NK-92 (cell line): ENCODE results near the gene TBCD.

Source experiments
- DNase-seq: peaks from one replicate; lab custom pipeline; 2025; ENCODE audit not compliant: unreplicated experiment; lab: John Stamatoyannopoulos, UW

TBCD gene

DNA sequence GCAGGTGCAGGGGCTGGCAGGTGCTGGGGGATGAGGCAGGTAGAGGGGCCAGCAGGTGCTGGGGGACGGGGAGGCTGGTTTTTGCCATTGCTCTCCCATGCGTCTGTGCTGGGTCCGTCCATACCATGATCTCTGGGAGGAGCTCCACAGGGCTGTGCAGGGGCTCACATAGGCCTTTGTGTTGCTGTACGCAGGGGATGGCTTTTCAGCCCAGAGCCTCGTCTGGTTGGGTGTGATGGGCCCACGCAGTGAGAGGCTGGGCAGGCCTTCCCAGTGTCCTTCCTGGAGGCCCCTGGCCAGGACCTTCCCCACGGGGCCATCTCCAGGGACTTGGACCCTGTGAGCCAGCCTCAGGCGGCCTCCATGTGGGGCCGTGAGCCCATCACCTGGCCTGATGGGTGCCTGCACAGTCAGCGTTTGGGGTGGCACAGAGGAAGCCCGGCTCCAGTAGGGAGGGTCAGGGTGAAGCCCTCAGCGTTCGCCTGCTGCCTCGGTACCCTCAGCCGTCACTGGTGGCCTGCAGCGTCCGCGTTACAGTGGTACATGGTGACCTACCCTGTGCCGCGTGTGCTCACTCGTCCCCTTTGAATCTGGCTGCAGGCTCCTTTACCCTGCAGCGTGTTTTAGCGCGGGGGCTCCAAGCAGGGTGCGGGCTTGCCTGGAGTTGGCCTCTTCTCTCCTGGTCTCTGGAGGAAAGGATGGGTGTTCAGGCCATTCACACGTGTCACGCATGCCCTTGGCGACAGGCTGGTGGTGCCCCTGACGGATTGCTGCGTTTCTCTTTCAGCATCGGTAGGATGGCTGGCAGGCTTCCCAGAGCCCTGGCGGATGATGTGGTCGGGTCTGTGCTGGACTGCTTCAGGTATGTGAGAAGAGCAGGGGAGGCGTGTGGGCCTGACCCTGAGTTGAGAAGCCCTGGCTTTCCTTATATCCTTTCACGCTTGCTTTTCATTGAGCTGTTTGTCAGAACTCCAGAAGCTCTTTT is 57.3 kb downstream of the TBCD start:
- no peak for DNase-seq

GRCh38 chr17:82810644-82811430 is 59.0 kb downstream of the TBCD start:
- no peak for DNase-seq

DNA sequence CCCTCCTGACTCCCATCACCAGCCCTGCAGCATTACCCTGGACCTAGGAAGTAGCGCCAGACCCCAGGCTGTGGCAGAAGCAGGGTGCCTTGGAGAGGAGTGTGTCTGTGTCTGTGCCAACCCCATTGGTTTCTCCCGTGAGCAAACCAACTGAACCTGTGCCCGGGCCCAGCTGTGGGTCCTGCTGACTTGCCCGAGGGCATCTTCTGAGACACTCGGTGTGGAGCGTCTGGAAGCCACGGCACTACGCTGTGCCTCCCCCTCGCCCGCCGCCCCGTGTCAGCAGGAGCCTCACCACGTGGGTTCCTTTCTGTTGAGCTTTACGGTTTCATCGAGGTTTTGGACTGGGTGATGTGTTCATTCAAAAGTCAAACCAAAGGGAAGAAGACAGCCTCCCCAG is 60.2 kb downstream of the TBCD start:
- no peak for DNase-seq

DNA sequence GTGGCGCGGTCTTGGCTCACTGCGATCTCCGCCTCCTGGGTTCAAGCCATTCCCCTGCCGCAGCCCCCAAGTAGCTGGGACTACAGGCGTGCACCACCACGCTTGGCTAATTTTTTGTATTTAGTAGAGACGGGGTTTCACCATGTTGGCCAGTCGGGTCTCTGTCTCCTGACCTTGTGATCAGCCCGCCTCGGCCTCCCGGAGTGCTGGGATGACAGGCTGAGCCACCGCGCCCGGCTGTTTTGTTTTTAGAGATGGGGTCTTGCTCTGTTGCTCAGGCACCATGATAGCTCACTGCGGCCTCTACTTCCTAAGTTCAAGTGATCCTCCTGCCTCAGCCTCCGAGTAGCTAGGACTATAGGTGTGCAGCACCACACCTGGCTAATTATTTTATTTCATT is 60.7 kb downstream of the TBCD start:
- DNase-seq: no peak

DNA sequence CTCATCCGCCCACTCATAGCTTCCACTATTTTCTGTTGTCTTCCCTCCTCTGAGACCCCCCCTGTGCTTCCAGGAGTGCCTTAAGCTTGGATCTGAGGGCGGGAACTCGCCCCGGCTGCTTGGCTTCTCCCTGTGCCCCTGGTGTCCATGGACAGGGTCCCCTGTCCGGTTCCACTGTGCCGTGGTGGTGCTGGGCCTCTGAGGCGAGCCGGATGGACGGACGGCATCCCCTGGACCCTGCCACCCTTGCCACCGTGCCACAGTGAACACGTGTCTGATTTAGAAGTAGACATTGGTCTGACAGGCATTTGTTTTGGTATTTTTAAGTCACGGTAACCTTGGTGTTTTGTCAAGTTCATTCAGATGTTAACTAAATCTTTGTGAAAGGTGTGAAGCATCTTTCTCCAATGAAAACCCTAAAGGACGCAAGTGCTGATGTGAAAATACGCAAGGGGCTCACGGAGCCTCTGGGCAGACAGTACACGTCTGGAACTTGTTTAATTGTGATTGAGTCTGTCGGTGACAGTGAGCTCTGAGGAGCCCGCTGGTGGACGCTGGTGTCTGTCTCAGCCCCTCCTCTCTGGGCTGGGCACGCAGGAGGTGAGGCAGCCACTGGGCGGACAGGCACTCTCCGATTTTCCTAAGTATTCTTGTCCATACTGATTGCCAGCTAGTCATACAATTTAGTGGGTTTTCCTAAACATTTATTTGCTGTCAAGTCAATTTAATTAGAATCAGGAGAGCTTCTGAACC is 61.6 kb downstream of the TBCD start:
- DNase-seq: no peak

DNA sequence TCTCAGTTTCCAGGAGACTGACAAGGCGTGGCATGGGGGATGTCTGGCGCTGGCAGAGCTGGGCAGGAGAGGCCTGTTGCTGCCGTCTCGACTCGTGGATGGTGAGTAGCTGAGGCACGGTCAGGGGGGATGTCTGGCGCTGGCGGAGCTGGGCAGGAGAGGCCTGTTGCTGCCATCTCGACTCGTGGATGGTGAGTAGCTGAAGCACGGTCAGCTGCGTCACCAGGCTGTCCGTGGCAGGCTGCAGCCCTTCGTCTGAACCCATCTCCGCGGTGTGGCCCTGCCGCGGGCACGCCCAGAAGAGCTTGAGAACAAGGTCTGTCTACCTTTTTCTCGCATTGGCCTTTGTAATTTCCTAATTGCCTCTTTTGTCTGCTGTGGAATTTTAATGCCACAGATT is 63.0 kb downstream of the TBCD start:
- no peak for DNase-seq

GRCh38 chr17:82815354-82815753 is 63.5 kb downstream of the TBCD start:
- DNase-seq: no peak

DNA sequence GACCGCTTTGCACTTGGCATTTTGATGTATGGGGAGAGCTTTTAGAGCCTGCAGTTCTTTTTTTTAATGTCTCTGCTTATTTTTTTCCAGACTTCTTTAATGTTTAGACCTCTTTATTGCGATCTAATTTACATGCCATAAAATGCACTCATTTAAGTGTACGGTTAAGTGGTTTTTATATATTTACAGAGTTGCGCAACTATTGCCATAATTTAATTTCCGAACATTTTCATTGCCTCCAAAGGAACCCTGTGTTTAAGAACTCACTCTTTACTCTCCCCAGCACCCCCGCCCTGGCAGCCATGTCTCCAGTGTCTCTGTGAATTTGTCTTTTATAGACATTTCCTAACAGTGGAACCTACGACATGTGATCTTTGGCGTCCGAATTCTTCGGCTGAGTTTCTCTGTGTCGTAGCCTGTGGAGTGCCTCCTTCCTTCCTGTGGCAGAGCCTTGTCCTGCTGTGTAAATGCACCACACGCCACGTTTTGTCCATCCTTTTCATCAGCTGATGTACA is 64.0 kb downstream of the TBCD start:
- DNase-seq: no peak

- DNase-seq: no peak
These were observed 64.5 kb downstream of the TBCD start for GRCh38 chr17:82816358-82816757.

DNA sequence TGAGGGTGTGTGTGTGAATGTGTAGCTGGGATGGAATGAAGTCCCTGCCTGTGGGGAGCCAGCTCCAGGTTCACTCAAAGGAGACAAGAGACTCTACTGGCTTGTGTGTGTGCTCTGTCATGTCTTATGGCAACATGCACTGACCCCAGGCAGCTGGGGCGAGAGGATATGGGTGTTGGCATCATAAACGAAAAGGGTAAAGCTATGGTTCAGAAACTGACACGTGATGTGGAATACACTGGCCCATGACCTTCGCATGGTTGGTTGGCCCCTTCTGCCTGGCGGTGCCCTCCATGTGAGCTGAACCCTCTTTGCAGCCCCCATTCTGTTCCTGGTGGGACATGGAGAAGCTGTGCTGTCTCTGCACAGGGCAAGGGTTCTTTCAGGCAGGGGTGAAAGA is 66.1 kb downstream of the TBCD start:
- DNase-seq: no peak

DNA sequence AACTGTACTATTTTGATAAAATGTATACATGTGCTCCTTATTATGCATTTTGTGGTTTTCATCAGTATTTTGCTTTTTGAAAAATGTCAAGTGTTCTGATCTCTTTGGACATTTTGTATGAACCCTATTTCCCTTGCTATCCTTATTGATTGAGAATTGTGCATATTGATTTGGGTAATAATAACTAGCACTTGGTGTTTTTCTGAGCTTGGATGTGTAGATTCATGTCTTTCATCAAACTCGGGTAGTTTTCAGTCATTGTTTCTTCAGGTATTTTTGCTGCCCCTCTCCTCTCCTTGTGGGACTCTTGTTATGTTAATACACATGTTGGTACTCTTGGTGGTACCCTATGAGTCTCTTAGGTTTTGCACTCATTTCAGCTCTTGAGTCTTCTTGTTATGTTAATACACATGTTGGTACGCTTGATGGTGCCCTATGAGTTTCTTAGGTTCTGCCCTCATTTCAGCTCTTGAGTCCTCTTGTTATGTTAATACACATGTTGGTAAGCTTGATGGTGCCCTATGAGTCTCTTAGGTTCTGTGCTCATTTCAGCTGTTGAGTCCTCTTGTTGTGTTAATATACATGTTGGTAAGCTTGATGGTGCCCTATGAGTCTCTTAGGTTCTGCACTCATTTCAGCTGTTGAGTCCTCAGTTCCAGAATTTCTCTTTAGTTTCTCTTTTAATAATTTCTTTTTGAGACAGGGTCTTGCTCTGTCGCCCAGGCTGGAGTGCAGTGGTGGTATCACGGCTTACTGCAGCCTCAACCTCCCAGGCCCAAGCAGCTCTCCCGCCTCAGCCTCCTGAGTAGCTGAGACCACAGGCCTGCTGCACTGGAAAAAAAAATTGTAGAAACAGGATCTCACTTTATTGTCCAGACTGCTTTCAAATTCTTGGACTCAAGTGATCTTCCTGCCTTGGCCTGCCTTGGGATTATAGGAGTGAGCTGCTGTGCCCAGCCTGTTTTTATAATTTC is 68.7 kb downstream of the TBCD start:
- DNase-seq: no peak

GRCh38 chr17:82821554-82821953 is 69.7 kb downstream of the TBCD start:
- DNase-seq: no peak

GRCh38 chr17:82822281-82822680 is 70.4 kb downstream of the TBCD start:
- DNase-seq: no peak

- DNase-seq: no peak
These were observed 71.1 kb downstream of the TBCD start for GRCh38 chr17:82823004-82823403.

GRCh38 chr17:82825540-82826124 is 73.8 kb downstream of the TBCD start:
- no peak for DNase-seq

- no peak for DNase-seq
These were observed 74.3 kb downstream of the TBCD start for GRCh38 chr17:82826211-82826610.

- no peak for DNase-seq
These were observed 75.1 kb downstream of the TBCD start for GRCh38 chr17:82826956-82827355.

GRCh38 chr17:82828875-82829487 is 77.1 kb downstream of the TBCD start:
- no peak for DNase-seq

GRCh38 chr17:82830249-82830661 is 78.4 kb downstream of the TBCD start:
- DNase-seq: no peak
